Measurements from ENCODE around the gene CAMTA1.
"Not testable (repeated sequence)": the region's sequence is repeated elsewhere in the genome, so short reads cannot be mapped to it uniquely, and the experiment has no call there.

CAMTA1 gene

DNA sequence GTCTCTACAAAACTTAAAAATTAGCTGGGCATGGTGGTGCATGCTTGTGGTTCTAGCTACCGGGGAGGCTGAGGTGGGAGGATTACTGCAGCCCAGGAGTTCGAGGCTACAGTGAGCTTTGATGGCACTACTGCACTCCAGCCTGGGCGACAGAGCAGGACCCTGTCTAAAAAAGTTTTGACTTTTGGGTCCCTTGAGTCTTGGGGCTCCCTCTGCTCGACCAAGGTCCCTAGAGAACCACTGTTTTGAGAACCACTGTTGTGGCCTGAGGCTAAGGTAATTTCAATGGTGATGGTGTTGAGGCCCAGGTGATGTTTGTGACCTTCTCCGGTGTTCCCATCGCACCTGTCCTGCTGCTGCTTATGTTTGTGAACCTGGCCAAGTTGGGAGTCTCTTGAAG lies 3.1 kb upstream of the CAMTA1 start:
- no peak for DNase-seq

GRCh38 chr1:6783221-6783620 lies 2.0 kb upstream of the CAMTA1 start:
- no peak for DNase-seq

- no peak for DNase-seq
Measured at GRCh38 chr1:6783936-6784559, 1.2 kb upstream of the CAMTA1 start.

- DNase-seq: peak; percentile 99
Measured at GRCh38 chr1:6784560-6785317, 515 bp upstream of the CAMTA1 start.

- DNase-seq: no peak
Measured at GRCh38 chr1:6785728-6786505, 663 bp downstream of the CAMTA1 start.

GRCh38 chr1:6788946-6789345 lies 3.7 kb downstream of the CAMTA1 start:
- DNase-seq: no peak

- DNase-seq: no peak
Measured at GRCh38 chr1:6790146-6790545, 4.9 kb downstream of the CAMTA1 start.

DNA sequence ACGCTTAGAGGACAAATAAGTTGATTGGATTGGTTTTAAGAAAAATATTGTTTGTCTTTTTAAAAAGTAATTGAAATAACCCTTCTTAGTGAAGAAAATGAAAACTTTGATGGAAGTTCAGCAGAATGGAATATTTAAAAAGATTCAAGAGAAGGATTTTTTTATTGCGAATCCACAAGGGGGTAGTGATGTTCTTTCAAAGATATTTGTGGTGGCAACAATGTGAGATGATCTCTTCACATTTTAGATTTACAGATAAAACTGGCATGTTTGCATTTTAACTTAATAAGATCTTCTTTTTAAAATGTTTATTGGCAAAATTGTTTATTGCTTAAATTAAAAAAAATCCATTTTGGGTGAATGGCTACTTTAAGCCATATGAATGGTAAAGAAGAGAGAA lies 8.9 kb downstream of the CAMTA1 start:
- peak; percentile 39 for DNase-seq

- DNase-seq: no peak
Measured at GRCh38 chr1:6795203-6795602, 9.9 kb downstream of the CAMTA1 start.

GRCh38 chr1:6795661-6796060 lies 10.4 kb downstream of the CAMTA1 start:
- peak; percentile 44 for DNase-seq

DNA sequence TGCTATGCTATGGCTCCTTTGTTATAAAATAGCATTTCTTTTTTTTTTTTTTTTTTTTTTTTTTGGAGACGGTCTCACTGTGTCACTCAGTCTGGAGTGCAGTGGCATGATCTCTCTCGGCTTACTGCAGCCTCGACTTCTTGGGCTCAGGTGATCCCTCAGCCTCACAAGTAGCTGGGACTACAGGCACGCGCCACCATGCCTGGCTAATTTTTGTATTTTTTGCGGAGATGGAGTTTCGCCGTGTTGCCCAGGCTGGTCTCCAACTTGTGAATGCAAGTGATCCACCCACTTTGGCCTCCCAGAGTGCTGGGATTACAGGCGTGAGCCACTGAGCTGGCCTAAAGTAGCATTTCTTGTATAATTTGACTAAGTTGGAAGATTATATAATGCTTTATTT lies 10.8 kb downstream of the CAMTA1 start:
- no peak for DNase-seq

DNA sequence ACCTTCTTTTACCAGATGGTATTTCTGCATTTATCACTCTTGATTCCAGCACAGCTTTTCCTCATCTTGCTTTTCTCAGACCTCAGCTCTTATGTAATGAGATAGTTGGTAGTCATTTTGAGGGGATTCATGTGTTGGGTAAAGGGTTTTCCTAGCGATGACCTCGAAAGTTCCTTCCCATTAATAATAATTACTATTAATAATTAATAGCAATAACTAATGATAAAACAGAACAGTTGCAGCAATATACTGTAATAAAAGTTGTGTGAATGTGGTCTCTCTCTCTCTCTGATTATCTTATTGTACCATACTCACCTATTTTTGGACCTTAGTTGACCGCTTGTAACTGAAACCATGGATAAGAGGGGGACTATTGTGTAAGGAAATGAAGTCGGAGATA lies 14.2 kb downstream of the CAMTA1 start:
- DNase-seq: no peak

DNA sequence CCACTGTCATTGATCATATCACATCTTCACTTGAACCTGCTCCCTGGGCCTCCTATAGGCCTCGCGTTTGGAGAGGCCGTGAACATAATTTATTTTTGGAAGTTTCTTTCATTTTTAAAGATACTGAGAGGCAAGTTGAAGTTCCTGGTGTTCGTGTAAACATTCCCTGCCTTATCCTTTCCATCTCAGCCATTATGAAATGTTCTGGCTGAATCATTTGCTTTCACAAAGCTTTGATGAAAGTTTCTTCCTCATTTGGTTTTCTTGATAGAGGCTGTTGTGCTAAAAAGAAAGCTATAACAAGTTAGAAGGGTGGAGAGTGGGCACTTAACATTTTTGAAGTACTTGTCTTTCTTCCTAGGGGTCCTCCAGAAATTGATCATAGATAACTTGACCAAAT lies 15.5 kb downstream of the CAMTA1 start:
- DNase-seq: no peak

- no peak for DNase-seq
Measured at GRCh38 chr1:6801199-6801598, 15.9 kb downstream of the CAMTA1 start.

GRCh38 chr1:6801966-6802365 lies 16.7 kb downstream of the CAMTA1 start:
- DNase-seq: no peak

DNA sequence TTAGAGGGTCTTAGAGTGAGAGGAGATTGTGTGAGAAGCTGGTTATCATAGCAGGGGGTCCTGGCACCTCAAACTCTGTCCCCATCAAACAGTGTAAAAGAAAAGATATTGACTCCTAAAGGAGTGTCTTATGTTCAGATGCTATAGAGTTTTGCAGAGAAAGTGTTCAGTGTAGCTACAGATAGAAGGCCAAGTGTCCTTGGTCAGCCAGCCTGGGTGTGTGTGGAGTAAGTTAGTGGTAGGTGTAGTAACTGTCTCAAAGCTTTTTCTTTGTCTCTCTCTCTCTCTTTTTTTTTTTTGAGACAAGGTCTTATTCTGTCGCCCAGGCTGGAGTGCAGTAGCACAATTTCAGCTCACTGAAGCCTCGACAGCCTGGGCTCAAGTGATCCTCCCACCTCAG lies 17.2 kb downstream of the CAMTA1 start:
- no peak for DNase-seq

DNA sequence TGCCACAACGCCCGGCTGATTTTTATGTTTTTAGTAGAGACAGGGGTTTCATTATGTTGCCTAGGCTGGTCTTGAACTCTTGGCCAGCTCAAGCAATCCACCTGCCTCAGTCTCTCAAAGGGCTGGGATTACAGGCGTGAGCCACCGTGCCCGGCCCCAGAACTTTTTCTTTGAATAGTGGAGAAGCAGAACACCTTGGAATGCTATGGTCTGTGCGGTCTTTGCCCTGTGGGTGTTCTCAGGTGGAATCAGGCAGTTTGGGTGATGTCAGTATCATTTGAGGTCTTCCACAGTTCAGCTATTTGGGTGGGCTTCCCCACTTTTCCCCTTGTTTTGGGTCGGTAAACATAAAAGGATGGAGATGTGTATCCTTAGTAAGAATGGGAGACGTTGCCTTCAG lies 17.6 kb downstream of the CAMTA1 start:
- DNase-seq: no peak

DNA sequence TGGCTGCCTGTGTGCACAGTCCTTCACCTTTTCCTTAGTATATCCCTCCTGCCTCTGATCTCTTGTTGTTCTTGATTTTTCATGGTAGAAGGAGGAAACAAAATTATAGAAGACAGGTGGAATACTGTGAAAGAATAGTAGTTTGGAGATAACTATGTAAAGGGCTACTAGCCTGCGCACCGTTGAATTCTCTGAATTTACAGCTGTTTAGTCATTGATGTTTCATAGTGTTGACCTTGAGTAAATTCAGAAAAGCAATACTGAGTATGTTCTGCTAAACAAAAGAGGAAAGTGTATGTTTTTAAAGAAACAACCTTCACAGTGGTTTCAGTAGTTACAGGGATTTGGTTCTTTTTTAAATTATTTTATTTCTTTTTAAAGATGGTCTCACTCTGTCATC lies 18.1 kb downstream of the CAMTA1 start:
- DNase-seq: no peak

- no peak for DNase-seq
Measured at GRCh38 chr1:6805004-6805416, 19.8 kb downstream of the CAMTA1 start.

DNA sequence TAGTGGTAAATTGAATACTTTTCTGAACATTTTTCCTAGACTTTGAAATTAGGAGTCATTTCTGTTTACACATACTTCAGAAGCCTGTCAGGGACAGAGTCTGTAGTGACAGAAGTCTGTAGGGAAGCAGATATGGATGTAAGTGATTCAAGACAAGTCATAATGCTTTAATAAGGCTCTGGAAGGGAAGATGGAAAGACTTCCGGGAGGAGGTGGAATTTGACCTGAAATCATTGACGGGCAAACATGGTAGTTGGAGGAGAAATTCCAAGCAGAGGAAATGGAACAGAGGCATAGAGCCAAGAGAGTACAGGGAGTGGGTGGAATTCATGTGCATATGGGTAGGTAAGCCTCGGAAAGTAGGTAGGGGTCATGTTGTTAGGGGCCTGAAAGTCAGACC lies 22.5 kb downstream of the CAMTA1 start:
- no peak for DNase-seq

DNA sequence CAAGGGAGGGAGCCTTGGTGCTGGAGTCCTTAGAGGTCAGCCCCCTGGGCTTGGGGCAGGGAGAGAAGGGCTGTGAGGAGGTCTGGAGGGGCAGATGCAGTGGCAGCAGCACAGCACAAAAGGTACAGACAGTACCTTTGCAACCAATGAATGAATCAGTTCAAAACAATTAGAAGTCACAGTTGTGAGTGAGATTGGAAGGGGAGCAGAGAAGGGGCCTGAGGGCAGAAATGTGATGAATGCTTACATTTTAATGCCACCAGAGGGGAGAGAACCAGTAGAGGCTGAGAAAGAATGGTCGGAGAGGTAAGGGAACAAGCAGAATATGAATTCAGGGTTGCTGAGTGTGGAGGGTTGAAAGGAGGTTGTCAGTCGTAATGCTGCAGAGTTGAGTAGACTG lies 24.2 kb downstream of the CAMTA1 start:
- DNase-seq: no peak

DNA sequence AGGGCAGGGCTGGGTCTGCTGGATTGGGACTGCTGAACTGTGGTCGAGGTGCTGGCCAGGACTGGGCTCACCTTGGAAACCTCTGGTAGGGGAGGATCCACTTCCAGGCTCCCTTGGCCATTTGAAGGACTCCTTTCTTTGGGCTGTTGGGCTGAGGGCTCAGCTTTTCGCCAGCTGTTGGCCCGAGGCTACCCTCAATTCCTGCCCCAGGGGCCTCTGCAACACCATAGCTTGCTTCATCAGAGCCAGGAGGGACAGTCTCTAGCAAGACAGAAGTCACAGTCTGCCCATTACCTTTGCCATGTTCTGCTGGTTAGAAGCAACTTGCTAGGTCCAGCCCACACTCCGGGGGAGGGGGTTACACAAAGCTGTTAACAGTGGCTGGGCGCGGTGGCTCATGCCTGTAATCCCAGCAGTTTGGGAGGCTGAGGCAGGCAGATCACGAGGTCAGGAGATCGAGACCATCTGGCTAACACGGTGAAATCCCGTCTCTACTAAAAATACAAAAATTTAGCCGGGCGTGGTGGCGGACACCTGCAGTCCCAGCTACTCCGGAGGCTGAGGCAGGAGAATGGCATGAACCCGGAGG lies 25.0 kb downstream of the CAMTA1 start:
- DNase-seq: not testable (repeated sequence)

DNA sequence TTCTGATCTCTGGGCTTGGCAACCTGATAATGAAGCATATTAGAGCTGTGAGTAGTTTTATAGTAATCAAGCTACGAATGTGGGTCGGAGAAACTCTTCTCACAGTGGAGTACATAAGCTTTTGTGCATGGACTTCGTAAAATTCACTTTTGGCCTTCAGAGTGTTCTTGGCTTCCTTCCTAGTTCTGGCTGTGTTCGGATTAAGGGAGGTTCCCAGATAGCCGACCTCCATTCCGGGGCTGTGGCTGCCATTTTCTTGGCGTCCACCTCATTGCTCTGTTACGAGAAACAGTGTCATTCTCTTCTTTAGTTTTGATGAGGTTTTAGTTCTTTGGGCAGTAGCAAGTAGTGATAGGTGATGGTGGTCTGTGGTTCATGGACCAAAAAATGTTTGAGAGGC lies 26.3 kb downstream of the CAMTA1 start:
- no peak for DNase-seq

DNA sequence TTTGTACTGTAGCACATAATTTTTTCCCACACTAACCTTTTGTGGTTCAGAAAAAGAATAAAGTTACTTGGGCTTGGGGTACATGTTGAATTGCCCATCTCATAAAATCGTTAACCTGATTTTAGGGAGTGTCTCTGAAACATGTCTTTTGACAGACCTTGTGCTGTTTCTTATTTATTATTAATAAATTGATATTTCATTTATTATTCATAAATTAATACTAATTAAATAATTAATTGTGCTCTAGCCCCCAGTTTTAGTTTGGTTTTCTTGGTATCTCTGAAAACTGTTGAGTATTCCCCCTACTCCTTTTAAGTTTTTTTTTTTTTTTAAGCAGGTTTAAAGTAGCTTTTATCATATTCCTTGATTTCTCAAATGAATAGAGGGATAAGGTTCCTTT lies 27.9 kb downstream of the CAMTA1 start:
- DNase-seq: no peak
